ENCODE measurements around the gene PRR12.

DNA sequence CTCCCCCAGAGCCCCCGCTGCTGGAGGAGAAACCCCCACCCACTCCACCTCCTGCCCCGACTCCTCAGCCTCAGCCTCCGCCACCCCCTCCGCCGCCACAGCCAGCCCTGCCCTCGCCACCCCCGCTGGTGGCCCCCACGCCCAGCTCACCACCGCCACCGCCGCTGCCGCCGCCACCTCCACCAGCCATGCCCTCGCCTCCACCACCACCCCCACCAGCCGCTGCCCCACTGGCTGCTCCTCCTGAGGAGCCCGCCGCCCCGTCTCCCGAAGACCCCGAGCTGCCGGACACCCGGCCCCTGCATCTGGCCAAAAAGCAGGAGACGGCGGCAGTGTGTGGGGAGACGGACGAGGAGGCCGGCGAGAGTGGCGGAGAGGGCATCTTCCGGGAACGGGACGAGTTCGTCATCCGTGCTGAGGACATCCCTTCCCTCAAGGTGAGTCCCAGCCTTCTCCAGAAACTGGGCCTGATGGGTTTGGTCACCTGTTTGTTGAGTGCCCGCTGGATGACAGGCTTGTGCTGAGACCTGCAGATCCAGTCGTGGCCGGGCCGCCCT is 10.6 kb downstream of the PRR12 start:
- TF ChIP-seq POLR2A (IDR thresholded peaks at IDR 0.05): no peak
- TF ChIP-seq, protein P1, sequence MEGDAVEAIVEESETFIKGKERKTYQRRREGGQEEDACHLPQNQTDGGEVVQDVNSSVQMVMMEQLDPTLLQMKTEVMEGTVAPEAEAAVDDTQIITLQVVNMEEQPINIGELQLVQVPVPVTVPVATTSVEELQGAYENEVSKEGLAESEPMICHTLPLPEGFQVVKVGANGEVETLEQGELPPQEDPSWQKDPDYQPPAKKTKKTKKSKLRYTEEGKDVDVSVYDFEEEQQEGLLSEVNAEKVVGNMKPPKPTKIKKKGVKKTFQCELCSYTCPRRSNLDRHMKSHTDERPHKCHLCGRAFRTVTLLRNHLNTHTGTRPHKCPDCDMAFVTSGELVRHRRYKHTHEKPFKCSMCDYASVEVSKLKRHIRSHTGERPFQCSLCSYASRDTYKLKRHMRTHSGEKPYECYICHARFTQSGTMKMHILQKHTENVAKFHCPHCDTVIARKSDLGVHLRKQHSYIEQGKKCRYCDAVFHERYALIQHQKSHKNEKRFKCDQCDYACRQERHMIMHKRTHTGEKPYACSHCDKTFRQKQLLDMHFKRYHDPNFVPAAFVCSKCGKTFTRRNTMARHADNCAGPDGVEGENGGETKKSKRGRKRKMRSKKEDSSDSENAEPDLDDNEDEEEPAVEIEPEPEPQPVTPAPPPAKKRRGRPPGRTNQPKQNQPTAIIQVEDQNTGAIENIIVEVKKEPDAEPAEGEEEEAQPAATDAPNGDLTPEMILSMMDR (IDR thresholded peaks at IDR 0.05): no peak
- no peak for TF ChIP-seq POLR2AphosphoS5 (IDR thresholded peaks at IDR 0.05)
- no peak for TF ChIP-seq EP300 (IDR thresholded peaks at IDR 0.05)

Measured in upper lobe of left lung (tissue), 4 donors.